ENCODE results near the gene LENEP.

DNA sequence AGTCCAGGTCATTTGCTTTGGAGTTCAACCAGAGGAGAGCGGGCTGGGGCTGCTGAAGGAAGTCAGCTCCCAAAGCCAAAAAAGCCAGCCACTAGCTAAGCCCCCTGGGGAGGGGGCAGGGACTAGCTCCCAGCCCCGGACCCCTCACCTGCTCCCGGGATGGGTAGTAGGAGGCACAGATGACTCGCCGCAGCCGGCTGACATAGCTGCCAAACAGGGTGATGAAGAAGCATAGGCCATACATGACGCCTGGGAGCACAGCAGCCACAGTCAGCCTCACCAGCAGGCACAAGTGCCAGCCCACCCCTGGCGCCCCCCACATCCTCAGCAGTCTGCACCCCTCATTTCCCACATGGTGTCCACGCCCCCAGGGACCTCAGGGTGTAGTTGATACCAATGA lies 32.8 kb downstream of the LENEP start:
- TF ChIP-seq, protein P1, sequence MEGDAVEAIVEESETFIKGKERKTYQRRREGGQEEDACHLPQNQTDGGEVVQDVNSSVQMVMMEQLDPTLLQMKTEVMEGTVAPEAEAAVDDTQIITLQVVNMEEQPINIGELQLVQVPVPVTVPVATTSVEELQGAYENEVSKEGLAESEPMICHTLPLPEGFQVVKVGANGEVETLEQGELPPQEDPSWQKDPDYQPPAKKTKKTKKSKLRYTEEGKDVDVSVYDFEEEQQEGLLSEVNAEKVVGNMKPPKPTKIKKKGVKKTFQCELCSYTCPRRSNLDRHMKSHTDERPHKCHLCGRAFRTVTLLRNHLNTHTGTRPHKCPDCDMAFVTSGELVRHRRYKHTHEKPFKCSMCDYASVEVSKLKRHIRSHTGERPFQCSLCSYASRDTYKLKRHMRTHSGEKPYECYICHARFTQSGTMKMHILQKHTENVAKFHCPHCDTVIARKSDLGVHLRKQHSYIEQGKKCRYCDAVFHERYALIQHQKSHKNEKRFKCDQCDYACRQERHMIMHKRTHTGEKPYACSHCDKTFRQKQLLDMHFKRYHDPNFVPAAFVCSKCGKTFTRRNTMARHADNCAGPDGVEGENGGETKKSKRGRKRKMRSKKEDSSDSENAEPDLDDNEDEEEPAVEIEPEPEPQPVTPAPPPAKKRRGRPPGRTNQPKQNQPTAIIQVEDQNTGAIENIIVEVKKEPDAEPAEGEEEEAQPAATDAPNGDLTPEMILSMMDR (conservative IDR thresholded peaks at IDR 0.05 in 1 of 2, IDR thresholded peaks at IDR 0.05 in 1 of 2; ENCODE audit: extremely low read depth in 1 of 2, insufficient read depth in 1 of 2, low read depth in 1 of 2, low read length in 2 of 2): no peak
- no peak for TF ChIP-seq EZH2 (IDR thresholded peaks at IDR 0.05; ENCODE audit: borderline replicate concordance, low read length)
